Fibroblast of skin of scalp (primary cell): Measurements from ENCODE around the gene NMT1.

Experiments used
- DNase-seq: peaks from one replicate; pipeline ENCODE4 v3.0.0-alpha.2; 2013

The NMT1 gene

DNA sequence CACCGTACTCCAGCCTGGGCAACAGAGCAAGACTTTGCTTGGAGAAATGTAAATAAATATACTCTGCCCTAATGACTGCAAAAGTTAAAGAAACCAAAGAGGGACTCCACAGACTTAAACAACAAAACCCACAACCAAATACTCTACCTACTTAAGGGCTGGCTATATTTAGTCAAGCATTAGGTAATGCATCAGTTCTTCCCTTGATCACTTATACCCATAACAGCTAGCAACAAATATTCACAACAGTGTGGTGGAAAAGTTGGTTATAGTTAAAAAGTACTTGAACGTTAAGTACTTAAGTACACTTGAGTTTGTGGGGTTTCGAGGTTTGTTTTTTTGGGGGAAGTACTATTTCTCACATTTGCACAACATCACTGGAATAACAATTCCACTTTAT lies 95.1 kb downstream of the NMT1 start:
- no peak for DNase-seq
